ENCODE data around the gene TARBP1. TPM values are rescaled to one million over a fixed set of nuclear protein-coding genes. Genes with fewer than 3 reads are reported as not detected.

TARBP1 gene
- total RNA-seq, 4 donors from 2014 or later = 5.8 to 11.1 (median 9.8) TPM

GRCh38 chr1:234342774-234343173, 136.2 kb downstream of the TARBP1 start:
- H3K27me3 ChIP-seq = no peaks in the 10 kb centered on the region
- 73% methylated on average over 5 of the region's 5 CpGs for WGBS
- no peaks in the 10 kb centered on the region for H3K4me1 ChIP-seq
- no peak overlapping the region for H3K4me3 ChIP-seq
- H3K9me3 ChIP-seq = peaks cover 0 to 13% (median 3%) of the 10 kb centered on the region in 4 donors
- intact Hi-C loops (cut with DNase I) = no loop called here
- no peak for DNase-seq (ENCODE audit: extremely low spot score)
- no peak for TF ChIP-seq EP300 (IDR thresholded peaks at IDR 0.05)
- no peak overlapping the region for H3K27ac ChIP-seq (replicated peaks in 1 of 4)
- H3K36me3 ChIP-seq = no peaks in the 10 kb centered on the region

Other genes with a start within 250 kb of the TARBP1 start
- 10 to 100 TPM in 3 of 4 donors, 1 to 10 TPM in 1; 9.4 to 18.3 (median 16.0) TPM for gene COA6, start 105.7 kb downstream of the TARBP1 start, total RNA-seq
- gene IRF2BP2, start 131.0 kb upstream of the TARBP1 start, total RNA-seq = 100 to 1,000 TPM in 2 of 4 donors, 10 to 100 TPM in 2; 83.3 to 119 (median 97.9) TPM